DMS53 treated with DMSO at 0.1 percent for 48 hours (cell line): Measurements from ENCODE around the gene MYO1D.
"Not testable (repeated sequence)": the region's sequence is repeated elsewhere in the genome, so short reads cannot be mapped to it uniquely, and the experiment has no call there.

Experiments
- DNase-seq: peaks from one replicate; lab custom pipeline; 2025; ENCODE audit not compliant: unreplicated experiment; lab: John Stamatoyannopoulos, UW

Gene MYO1D

GRCh38 chr17:32739722-32740121 is 137.2 kb downstream of the MYO1D start:
- no peak for DNase-seq

DNA sequence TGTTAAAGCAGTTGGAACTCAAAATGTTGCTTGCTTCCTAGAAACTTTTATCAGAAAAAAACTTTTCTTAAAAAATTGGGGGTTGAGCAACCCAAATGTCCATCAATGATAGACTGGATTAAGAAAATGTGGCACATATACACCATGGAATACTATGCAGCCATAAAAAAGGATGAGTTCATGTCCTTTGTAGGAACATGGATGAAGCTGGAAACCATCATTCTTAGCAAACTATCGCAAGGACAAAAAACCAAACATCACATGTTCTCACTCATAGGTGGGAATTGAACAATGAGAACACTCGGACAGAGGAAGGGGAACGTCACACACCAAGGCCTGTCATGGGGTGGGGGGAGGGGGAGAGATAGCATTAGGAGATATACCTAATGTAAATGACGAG is 137.8 kb downstream of the MYO1D start:
- not testable (repeated sequence) for DNase-seq

DNA sequence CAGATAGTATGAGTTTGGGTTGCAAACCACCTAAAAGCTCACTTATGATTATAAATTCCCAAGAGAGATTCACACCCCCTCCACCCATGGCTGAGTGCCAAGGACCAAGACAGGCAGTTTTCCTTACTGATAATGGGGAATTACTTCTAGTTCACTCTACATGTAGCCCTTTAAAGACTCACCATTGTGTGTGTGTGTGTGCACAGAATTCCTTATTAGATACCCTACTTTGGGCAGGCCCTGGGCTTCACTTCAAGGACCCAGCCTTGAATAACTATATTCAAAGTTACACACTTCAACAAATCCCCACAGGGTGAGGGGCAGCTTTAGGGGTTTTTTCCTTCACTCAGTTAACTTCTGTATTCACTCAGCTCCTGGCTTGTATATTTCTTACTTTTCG is 143.5 kb downstream of the MYO1D start:
- DNase-seq = no peak

DNA sequence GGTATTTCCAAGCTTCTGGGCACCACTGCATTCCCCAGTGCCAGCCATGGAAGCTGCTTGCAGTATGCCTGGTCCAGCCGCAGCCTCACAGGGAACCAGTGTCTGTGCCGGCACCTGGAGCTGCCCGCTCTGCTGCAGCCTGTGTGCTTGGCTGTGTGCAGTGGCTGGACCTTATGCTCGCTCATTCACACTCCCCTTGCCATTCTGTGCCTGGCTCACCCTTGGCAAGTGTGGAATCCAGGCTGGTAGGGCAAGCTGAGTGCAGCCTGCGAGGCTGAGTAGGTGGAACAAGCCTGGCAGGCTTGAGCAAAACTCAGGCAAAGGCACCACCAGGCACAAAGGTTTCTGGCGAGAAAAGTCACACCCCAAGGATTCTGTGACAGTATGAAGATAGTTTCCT is 144.0 kb downstream of the MYO1D start:
- DNase-seq = no peak

DNA sequence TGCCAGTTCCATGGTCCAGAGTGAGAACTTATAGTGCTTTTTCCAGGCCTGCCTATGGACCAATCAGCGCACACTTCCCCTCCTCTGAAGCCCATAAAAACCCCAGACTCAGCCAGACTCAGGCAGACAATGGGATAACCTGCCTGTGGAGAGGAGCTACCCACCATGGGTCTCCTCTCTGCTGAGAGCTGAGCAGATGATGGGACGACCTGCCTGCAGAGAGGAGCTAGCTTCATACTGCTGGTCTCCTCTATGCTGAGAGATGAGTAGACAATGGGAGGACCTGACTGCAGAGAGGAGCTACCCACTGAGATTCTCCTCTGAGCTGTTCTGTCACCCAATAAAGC is 144.7 kb downstream of the MYO1D start:
- no peak for DNase-seq

GRCh38 chr17:32731556-32732295 is 145.2 kb downstream of the MYO1D start:
- DNase-seq = no peak

GRCh38 chr17:32727681-32728080 is 149.2 kb downstream of the MYO1D start:
- no peak for DNase-seq

GRCh38 chr17:32725697-32726096 is 151.2 kb downstream of the MYO1D start:
- no peak for DNase-seq

DNA sequence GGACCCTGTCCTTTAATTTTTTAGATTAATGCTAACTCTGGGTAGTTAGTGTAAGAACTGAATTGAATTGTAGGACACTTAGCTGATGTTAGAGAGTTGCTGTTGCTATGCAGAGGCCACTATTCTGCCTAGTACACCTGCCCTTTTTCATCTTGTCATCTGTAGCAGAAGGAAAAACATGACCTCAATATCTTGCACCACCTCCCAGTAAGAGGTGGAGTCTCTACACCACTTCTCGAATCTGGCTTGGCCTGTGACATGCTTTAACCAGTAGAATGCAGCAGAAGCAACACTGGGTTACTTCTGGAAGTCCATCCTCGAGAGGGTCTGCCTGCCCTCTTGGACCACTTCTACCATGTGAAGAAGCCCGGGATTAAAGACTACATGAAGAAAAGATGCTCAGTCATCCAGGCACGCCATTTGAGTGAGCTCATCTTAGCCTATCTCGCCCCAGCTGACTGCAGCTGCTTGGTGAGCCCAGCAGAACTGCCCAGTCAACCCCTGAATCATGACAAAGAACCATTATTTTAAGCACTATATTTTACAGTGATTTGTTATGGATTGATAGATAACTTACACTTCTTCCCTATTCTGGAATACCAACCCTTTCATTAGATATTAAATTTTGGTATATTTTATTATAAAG is 153.5 kb downstream of the MYO1D start:
- no peak for DNase-seq

- no peak for DNase-seq
These were observed 154.2 kb downstream of the MYO1D start for GRCh38 chr17:32722733-32723132.

DNA sequence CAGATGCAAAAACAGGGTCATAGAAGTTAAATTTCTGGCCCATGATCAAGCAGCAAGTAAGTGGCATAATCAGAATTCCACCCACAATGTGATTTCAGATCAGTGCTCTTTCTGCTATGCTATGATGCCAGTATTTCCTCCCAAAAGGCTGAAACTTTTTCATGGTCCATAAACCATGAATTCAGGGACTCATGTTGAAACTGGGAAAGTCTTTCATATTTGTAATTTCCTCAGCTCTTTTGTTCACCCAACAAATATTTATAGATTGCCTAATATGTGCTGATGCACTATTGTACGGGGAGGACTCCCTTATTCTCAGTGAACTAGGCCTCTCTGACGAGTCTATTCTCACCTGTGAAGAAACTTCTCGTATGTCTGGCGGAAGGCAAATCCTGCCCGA is 156.3 kb downstream of the MYO1D start:
- no peak for DNase-seq

GRCh38 chr17:32719689-32720088 is 157.2 kb downstream of the MYO1D start:
- no peak for DNase-seq

- not testable (repeated sequence) for DNase-seq
These were observed 162.0 kb downstream of the MYO1D start for GRCh38 chr17:32714922-32715321.

GRCh38 chr17:32714206-32714605 is 162.7 kb downstream of the MYO1D start:
- not testable (repeated sequence) for DNase-seq

DNA sequence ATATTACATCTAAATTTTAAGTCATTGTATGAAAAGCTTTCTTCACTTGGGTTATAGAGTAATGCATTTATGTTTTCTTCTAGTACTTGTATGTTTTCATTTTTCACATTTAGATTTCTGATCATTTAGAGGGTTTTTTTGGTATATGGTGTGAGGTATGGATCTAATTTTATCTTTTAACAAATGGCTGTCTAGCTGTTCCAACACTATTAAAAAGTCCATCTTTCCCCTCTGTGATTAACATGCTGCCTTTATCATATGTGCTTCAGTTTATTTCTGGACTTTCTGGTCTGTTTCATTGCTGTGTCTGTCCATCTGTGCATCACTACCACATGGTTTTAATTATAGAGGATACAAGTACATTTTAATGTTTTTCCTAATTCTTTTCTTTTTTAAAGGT is 163.8 kb downstream of the MYO1D start:
- DNase-seq = no peak

DNA sequence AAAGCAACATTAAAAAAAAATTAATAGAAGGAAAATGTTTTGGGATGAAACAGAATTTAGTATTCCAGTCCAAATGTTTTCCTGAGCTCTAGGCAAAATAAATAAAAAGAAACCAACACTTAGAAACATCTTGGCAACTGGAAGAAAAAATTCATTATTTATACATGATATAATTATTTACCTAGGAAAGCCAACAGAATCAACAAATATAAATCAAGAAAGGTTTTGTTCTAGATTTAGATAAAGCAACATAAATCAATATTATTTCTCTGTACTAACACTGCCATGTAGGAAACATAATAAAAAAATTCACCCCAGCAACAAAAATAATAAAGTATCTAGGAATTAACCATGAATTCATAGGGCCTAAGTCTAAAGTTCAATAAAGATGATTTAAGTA is 167.4 kb downstream of the MYO1D start:
- DNase-seq = no peak

DNA sequence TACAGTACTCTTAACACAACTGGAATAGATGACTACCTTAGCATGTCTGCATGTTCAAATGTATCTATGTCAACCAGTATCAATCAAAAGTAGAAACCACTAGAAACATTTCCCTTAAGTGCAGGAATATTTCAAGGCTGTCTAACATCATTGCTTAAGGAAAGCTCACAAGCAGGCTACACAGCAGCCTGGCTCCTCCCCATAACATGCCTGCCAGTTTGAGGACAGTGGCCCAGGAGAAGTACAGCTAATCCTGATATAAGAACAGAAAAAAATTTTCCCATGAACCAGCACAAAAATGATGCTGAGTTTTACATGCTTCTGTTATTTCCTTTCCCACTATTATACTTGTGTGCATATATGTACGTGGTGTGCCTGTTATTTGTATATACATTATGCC is 175.1 kb downstream of the MYO1D start:
- DNase-seq = no peak

- DNase-seq = no peak
These were observed 177.7 kb downstream of the MYO1D start for GRCh38 chr17:32699247-32699646.

GRCh38 chr17:32697728-32698625 is 178.9 kb downstream of the MYO1D start:
- DNase-seq = no peak

DNA sequence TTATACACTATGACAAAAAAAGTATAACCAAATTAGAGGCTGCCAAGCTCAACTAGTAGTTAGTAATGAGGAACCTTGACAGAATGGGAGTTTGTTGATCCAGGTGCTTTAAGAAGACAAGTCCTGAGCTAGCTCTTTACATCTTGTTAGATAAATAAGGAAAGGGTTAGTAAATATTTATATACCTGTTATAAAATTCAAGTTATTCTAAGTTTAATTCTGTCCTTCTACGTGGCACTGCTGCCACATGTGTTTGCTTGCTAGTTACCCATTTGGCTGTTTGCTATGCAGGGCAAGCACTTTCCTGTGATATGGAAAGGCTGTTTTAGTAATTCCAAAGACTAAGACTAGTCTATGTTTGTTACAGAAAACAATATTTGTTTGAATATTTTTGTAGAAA is 180.5 kb downstream of the MYO1D start:
- no peak for DNase-seq

- DNase-seq = no peak
These were observed 181.1 kb downstream of the MYO1D start for GRCh38 chr17:32695864-32696263.
